NCI-H2029 (cell line): ENCODE results near the gene UBLCP1.
"Not testable (repeated sequence)": the region's sequence is repeated elsewhere in the genome, so short reads cannot be mapped to it uniquely, and the experiment has no call there.

Experiments used
- DNase-seq: peaks from one replicate; lab custom pipeline; 2025; lab: John Stamatoyannopoulos, UW

Gene UBLCP1

GRCh38 chr5:159262859-159263568, at the start of gene UBLCP1:
Gene UBLCP1, plus strand, starts transcription at chr5:159263290. Its CDS starts 5,626 bp downstream, at chr5:159268916.
- DNase-seq = peak; percentile 71

GRCh38 chr5:159214486-159215271, 48.4 kb upstream of the UBLCP1 start:
- no peak for DNase-seq

DNA sequence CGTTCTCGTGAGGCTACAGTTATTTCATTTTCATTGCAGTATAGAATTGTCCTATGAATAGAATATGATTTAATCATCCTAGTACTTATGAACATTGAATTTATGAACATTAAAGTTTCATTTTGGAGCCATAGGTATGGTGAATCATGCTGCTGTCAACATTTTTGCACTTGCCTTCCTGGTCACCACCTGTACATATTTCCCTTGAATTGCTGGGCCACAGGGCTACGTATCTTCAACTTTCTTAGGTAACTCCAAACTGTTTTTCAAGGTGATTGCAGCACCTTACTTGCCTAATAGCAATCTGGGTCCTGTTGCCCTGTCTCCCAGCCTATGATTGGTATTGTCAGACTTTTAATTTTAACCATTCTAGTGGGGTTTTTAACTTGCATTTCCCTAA, 47.2 kb upstream of the UBLCP1 start:
- no peak for DNase-seq

- DNase-seq = no peak
Observed at GRCh38 chr5:159216454-159216853, 46.6 kb upstream of the UBLCP1 start.

DNA sequence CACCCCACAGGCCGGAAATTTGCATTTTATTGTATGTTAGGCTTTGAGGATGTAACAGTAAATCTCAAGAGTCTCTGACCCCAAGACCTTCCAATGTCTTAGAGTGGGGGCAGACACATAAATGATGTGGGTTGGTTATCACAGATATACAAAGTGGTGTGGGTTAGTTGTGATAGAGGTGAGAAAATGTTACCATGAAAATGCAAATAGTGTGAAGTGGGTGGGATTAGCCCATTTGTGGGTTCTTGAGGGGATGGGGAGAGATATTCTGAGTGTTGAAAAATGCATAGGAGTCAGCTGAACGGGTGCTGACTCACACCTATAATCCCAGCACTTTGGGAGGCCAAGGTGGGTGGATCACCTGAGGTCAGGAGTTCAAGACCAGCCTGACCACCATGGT, 45.9 kb upstream of the UBLCP1 start:
- no peak for DNase-seq

- DNase-seq = no peak
Observed at GRCh38 chr5:159218595-159219023, 44.5 kb upstream of the UBLCP1 start.

DNA sequence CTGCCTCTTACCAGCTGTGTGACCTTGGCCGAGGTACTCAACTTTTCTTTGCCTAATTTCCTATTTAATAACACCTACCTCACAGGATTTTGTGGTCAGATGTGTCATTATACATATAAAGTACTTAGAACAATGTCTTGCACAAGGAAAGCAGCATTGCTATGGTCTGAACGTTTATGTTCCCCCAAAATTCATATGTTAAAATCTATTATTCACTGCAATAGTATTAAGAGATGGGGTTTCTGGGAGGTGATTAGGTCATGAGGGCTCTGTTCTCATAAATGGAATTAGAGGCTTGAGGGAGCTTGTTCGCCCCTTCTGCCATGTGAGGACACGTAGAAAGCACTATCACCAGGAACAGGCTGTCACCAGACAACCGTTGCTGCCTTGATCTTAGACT, 42.9 kb upstream of the UBLCP1 start:
- no peak for DNase-seq

- no peak for DNase-seq
Observed at GRCh38 chr5:159223469-159223868, 39.6 kb upstream of the UBLCP1 start.

DNA sequence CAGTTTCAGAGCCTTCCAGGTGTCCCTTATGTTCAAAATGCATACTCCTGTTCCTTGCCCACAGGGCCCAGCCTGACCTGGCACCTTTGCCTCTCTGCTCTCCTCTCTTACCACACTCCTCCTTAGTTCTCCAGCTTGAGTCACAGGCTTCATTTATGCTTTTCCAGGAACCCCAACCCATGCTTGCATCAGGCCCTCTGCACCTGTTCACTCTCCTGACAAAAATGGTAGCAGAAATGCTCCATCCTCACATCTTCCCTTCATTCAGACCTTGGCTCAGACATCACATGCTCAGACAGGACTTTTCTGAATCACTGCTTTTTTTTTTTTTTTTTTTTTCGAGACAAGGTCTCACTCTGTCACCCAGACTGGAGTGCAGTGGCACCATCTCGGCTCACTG, 38.6 kb upstream of the UBLCP1 start:
- DNase-seq = no peak

GRCh38 chr5:159226451-159226850, 36.6 kb upstream of the UBLCP1 start:
- DNase-seq = no peak

DNA sequence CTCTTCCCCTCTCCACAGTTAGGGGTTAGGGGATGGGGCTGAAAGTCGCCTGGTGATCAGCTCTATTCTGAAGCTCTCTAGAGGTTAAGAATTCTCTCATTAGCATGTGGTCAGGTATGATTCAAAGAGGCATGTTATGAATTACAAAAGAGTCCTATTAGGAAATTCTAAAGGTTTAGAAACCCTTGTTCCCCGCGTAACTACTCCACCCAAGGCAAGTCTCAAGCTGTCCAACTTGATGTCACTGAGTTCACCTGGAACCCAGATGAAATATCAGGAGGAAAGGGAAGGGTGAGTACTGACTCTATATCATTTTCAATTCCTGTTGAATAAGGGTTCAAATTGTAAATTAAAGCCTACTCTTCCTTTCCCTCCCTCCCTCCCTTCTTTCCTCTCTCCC, 35.6 kb upstream of the UBLCP1 start:
- no peak for DNase-seq

DNA sequence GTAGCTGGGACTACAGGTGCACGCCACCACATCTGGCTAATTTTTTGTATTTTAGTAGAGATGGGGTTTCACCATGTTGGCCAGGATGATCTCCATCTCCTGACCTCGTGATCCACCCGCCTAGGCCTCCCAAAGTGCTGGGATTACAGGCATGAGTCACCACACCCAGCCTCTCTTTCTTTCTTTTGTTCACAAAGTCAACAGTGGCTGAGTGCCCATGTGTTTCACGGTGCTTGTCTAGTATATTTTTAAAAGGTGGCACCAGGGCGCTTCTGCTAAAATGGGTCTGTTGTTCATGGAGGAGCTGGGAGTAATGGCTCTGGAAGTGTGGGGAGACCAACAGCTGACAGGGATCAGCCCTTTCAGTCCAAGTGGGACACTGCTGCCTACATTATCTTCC, 35.0 kb upstream of the UBLCP1 start:
- peak; percentile 15 for DNase-seq

GRCh38 chr5:159230657-159231056, 32.4 kb upstream of the UBLCP1 start:
- no peak for DNase-seq

- DNase-seq = no peak
Observed at GRCh38 chr5:159231167-159231566, 31.9 kb upstream of the UBLCP1 start.

DNA sequence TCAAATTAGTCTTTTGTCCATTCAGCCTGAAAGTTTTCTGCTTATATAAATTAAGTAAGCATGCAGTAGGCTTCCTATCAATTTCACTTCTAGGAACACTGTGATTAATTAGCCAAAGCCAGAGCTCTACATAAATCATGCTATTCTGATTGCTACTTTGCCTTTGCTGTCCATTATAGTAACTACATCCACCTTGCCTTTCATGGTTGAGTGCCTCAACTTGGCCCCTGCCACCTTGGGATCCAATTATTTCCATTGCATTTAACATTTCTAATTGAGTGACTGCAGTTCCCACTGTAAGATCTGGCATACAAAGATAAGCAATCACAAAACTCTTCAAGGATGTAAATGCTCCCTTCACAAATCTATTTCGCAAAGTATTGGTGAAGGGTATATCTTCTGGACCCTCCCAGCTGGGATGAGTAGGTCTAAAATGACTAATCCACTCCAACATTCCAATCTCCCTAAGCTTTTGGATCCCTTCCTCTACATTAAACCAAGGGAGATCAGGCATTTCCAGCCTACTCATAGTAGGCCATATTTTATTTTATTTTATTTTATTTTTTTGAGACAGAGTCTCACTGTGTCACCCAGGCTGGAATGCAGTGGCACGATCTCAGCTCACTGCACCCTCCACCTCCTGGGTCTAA, 27.1 kb upstream of the UBLCP1 start:
- DNase-seq = not testable (repeated sequence)

GRCh38 chr5:159240301-159240870, 22.7 kb upstream of the UBLCP1 start:
- DNase-seq = no peak

GRCh38 chr5:159241946-159242552, 21.0 kb upstream of the UBLCP1 start:
- DNase-seq = no peak

GRCh38 chr5:159242656-159243055, 20.4 kb upstream of the UBLCP1 start:
- no peak for DNase-seq

- DNase-seq = no peak
Observed at GRCh38 chr5:159243385-159243784, 19.7 kb upstream of the UBLCP1 start.

GRCh38 chr5:159244163-159244562, 18.9 kb upstream of the UBLCP1 start:
- no peak for DNase-seq

DNA sequence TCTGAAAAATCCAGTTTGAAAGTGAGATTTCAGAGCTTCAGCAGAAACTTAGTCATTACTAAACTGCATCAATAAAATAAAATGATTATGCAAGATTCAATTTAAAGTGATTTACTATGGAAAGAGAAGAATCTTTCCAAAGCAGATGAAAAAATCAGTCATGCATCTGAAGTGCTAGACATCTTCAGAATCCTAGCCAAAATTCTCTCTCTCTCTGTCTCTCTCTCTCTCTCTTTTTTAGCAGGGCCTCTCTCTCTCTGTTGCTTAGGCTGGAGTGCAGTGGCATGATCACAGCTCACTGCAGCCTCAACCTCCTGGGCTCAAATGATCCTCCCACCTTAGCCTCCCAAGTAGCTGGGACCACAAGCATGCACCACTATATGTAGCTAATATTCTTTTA, 18.2 kb upstream of the UBLCP1 start:
- DNase-seq = no peak

GRCh38 chr5:159249158-159249557, 13.9 kb upstream of the UBLCP1 start:
- no peak for DNase-seq
